AG10803 (cell line): Measurements from ENCODE around the gene TMEM45A.
A peak's percentile ranks its signal among the peaks of the same experiment; 100 is the strongest.

Source experiments
- DNase-seq: peaks from one replicate; pipeline ENCODE4 v3.0.0; 2010; ENCODE audit warnings: low read depth
- H3K4me3 ChIP-seq: 2 replicates; pipeline ENCODE4 v1.5.1; 2011; ENCODE audit warnings: mild to moderate bottlenecking, low read length, control low read depth
- TF ChIP-seq, protein P1 (sequence below): conservative IDR thresholded peaks from 2 replicates; pipeline ENCODE4 v1.5.1; 2011; ENCODE audit warnings: mild to moderate bottlenecking, low read length, control low read depth, inconsistent platforms

The TMEM45A gene

DNA sequence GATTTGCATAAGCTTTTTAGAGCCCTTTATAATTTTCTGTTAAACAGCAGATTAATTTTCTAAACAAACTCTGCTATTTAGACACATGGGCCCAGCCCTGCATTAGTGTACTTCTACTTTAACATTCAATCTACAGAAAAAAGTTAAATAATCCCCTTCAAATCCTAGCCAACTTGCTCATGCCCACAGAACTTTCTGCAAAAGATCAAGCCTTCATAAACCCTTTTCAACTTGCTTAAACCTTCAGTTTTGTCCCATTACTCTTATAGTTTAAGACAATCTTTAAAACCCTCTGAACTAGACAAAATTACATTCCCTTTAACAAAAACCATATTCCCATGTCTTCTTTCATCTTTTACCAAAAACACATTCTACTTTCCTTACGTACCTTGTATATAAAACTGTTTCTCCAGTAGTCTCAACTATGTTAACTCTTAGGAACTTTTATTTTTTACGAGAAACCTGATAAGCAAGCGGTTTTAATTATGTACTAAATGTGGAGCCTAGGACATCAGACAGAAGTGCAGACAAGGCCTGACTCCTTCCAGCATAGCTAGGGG, 91.8 kb downstream of the TMEM45A start:
- TF ChIP-seq, protein P1, sequence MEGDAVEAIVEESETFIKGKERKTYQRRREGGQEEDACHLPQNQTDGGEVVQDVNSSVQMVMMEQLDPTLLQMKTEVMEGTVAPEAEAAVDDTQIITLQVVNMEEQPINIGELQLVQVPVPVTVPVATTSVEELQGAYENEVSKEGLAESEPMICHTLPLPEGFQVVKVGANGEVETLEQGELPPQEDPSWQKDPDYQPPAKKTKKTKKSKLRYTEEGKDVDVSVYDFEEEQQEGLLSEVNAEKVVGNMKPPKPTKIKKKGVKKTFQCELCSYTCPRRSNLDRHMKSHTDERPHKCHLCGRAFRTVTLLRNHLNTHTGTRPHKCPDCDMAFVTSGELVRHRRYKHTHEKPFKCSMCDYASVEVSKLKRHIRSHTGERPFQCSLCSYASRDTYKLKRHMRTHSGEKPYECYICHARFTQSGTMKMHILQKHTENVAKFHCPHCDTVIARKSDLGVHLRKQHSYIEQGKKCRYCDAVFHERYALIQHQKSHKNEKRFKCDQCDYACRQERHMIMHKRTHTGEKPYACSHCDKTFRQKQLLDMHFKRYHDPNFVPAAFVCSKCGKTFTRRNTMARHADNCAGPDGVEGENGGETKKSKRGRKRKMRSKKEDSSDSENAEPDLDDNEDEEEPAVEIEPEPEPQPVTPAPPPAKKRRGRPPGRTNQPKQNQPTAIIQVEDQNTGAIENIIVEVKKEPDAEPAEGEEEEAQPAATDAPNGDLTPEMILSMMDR = no peak
- no peak overlapping the region for H3K4me3 ChIP-seq
- no peak for DNase-seq

DNA sequence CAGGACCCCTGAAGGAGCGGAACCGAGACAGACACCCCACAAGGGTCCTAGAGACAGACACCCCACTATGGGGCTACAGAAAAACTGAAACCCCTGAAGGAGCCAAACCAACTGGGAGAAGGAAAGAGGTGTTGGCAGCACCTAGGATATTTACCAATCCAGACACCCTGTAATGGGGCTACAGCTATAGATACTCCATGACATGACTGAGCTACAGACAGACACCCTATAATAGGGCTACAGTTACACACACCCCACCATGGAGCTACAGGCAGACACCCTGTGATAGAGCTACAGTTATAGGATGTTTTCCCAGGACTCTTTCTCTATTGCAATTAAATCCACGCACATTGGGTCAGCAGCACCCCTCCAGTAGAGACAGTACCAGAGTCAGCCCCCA, 94.4 kb downstream of the TMEM45A start:
- H3K4me3 ChIP-seq = no peak overlapping the region
- no peak for DNase-seq
- TF ChIP-seq, protein P1 = no peak

DNA sequence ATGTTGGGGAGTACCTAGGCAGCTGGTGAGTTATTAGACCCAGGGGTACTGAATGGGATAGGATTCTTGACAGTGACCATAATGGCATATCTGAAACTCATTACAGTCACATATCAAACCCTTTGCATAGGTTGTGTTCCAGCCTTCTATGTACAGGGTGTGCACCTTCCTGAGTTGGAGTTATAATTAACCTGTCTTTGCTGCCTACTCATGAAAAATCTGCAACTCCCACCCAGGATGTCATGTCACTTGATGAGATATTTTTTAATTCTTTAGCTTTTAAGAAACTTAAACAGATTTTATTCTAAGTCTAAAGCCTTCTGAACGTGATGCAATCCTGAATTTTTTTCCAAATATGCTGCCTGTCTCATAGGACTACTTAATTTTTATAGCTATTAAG, 95.8 kb downstream of the TMEM45A start:
- no peak overlapping the region for H3K4me3 ChIP-seq
- no peak for DNase-seq
- TF ChIP-seq, protein P1 = no peak

GRCh38 chr3:100590114-100590839, 97.9 kb downstream of the TMEM45A start:
- peak overlapping the region; percentile 19; the same call in 1 of the 2 replicates for H3K4me3 ChIP-seq
- DNase-seq = peak; percentile 67
- TF ChIP-seq, protein P1 = peak; percentile 93

- no peak overlapping the region for H3K4me3 ChIP-seq
- no peak for DNase-seq
- TF ChIP-seq, protein P1 = no peak
Measured at GRCh38 chr3:100590840-100591147, 98.4 kb downstream of the TMEM45A start.

DNA sequence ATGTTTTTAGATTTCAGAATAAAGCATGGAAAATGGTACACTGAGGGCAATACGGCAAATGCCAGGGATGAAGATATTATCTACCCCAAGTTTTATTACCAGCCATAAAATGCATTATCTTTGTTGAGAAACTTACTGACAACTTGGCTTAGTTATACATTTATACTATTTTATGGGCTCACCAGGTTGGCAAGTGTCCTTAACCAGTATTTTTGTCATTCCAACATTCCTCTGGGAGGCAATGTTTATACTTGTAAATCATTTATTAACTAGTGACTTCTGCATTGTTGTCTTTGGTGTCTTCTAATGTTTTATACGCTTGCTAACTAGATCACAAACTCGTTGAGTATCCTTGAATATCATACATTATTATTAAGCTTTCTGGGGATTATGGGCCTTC, 99.0 kb downstream of the TMEM45A start:
- TF ChIP-seq, protein P1 = no peak
- H3K4me3 ChIP-seq = no peak overlapping the region
- no peak for DNase-seq

DNA sequence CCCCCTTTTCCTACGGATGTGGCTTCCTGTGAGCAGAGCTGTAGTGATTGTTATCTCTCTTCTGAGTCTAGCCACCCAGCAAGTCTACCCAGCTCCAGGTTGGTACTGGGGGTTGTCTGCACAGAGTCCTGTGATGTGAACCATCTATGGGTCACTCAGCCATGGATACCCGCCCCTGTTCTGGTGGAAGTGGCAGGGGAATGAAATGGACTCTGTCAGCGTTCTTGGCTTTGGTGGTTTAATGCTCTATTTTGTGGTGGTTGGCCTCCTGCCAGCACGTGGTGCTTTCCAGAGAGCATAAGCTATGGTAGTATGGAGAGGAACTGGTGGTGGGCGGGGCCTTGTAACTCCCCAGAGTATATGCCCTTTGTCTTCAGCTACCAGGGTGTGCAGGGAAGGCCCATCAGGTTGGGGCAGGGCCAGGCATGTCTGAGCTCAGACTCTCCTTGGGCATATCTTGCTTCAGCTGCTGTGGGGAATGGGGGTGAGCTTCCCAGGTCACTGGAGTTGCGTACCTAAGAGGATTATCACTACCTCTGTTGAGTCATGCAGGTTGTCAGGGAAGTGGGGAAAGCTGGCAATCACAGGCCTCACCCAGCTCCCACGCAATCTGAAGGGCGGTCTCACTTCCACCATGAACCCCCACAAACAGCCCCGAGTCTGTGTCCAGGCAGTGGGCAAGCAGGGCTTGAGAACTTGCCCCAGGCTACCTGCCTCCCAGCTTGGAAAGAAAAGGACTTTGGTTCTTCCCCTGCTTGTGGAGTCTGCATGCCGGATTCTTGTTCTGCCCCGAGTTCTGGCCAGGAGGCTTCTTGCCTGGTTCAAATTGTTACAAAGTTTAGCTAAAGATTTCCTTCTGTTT, 108.0 kb downstream of the TMEM45A start:
- no peak for DNase-seq
- no peak overlapping the region for H3K4me3 ChIP-seq
- TF ChIP-seq, protein P1 = no peak
